NCI-H146 treated with DMSO at 0.1 percent for 48 hours (cell line): ENCODE results near the gene NOP14.
"Not testable (repeated sequence)": the region's sequence is repeated elsewhere in the genome, so short reads cannot be mapped to it uniquely, and the experiment has no call there.

ENCODE experiments used
- DNase-seq: peaks from one replicate; lab custom pipeline; 2025; ENCODE audit not compliant: unreplicated experiment; lab: John Stamatoyannopoulos, UW

The NOP14 gene

DNA sequence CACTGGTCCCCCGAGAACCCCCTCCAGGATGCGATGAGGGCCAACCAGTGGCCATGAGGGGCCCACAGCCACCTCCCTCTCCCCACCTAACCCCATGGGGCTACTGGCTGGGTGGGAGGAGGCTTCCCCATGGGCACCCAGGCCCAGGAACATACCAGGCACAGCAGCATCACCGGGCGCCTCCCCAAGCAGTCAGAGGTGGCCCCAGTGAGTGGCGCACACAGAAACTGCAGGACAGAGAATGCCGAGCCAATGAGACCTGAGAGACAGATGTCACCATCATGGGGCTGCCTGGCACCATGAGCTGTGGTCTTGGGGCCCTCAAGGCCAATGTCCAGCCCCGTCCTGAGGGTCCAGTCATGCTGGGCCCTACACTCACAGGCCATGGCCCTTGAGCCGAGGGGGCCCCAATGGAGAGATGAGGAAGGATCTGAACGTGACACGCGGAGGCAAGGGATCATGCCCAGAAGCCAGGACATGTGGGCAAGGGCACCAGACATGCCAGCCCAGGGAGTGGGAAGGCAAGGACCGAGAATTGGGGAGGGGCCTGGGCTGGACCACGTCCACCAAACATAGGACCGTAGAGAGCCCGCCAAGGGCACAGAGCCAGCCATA, 30.1 kb downstream of the NOP14 start:
- no peak for DNase-seq

DNA sequence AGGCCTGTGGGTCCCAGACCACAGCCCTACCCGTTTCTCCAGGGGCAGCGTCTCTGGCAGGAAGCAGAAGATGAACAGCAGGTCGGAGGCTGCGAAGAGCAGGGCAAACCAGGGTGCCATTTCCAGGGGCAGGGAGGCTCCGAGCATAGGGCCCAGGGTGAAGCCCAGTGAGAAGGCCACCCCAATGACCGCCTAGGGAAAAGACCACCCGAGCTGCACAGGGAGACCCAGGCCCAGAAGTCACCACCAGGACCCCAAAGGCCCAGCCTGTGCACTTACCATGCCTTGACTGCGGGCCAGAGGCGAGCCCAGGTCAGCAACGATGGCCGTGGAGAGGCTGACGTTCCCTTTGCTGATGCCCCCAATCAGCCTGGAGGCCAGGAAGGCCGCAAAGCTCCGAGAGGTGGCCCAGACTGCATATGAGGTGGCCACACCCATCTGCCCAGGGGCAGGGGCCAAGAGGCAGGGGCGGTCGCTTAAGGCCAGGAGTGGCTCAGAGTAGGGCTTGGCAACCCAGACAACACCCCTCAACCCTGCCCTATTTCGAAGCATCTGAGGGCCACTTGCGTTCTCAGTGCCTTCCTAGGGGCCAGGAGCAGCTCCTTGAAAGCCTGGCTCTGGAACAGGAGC, 30.8 kb downstream of the NOP14 start:
- no peak for DNase-seq

DNA sequence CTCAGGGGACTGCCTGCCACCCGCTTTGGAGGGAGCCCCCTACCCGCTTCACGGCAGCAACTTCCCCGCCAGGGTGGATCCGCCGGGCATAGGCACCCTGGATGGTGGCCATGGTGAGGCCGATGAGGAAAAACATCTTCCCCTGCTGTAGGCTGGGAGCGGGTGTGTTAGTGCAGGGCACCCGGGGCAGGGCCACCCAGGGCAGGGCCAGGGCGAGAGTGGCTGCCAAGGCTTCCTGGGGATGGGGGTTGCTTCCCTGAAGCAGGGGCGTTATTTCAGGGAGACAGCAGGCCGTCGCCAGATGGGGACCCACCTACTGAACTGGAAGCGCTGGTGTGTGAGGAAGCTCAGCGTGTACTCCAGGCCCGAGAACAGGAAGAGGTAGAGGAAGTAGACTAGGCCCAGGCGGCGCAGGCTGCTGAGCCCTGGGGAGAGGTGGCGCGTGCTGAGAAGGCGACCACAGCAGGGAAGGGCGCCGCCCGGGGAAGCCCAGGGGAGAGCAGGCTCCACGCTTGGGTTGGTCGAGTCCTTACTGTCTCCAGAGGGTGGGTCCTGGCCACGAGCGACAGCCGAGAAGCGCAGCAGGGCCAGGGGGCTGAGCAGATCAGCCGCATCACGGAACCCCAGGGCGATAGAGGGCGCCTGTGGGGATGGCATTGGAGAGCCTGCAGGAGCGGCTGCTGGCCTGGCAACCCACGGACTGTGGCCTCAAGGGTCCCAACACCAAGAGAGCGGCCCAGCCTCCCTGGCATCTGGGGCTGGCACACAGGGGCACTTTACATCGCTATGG, 31.5 kb downstream of the NOP14 start:
- DNase-seq = no peak

DNA sequence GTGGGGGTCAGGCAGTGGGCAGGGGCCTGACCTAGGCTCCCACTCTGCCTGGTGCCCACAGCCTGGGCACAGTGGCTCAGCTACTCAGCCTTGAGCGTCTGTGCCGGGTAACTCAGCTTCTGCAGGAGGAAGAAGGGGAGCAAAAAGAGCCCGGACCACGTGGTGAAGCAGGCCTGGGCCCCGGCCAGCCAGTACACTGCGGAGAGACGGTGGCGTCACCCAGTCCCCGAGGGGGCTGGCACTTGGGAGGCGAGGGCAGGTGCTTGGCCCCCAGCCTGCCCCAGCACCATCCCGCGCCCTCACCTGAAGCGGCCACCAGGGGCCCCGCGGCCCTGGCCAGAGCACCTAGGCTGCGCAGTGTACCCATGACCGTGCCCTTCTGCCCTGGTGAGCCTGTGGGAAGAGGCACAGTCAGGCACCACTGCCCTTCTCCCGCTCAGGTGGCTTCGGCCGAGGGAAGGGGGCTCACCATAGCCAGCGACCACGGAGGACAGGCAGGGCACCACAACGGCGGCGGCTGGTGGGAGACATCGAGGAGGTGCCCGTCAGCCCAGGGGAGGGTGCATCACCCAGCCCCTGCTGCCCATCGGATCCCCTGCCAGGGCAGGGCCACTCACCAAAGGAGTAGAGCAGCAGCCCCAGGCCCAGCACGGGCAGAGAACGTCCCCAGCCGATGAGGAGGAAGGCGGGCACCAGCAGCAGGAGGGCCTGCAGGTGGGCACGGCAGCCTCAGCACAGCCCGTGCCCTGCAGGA, 32.3 kb downstream of the NOP14 start:
- no peak for DNase-seq

DNA sequence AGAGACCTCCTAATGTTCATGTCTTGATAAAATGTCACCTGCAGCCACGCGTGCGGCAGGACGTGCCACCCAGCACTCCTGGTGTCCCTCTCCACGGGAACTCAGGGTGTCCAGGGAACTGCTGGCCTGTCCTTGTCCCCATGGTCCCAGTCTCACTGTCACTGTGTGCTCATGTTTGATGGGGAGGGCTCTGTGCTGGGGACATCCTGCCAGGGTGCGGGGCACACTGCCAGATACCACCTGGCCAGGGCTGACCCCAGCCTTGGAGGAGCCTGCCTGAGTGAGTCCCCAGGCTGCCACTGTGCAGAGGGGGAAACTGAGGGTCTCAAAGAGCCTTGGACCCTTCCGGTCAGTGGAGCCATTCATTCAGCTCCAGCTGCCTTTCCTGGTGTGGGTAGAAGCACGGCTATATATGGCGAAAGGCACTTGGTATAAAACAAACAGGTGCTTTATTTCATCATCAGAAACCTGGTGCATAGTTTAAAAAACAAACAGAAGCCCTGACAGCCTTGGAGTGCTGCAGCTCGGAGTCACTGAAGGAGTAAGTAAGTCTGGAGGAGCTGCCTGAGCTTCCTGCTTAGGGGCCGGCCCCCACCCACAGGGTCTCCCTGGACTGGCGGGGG, 33.0 kb downstream of the NOP14 start:
- no peak for DNase-seq

DNA sequence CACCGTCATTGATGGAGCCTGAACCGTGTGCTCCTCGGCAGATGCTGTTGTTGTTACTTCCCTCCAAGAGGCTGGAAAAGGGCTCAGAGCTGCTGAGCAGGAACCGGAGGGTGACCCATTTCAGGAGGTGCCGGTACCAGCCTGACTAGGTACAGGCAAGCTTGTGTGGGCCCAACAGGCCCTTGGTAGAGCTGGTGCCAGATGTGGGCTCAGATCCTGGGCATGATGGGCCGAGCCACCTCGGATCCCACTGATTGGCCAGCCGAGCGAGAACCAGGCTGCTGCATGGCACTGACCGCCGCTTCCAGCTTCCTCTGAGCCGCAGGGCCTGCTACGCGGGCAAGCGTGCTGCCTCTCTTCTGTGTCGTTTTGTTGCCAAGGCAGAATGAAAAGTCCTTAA, 33.7 kb downstream of the NOP14 start:
- no peak for DNase-seq

DNA sequence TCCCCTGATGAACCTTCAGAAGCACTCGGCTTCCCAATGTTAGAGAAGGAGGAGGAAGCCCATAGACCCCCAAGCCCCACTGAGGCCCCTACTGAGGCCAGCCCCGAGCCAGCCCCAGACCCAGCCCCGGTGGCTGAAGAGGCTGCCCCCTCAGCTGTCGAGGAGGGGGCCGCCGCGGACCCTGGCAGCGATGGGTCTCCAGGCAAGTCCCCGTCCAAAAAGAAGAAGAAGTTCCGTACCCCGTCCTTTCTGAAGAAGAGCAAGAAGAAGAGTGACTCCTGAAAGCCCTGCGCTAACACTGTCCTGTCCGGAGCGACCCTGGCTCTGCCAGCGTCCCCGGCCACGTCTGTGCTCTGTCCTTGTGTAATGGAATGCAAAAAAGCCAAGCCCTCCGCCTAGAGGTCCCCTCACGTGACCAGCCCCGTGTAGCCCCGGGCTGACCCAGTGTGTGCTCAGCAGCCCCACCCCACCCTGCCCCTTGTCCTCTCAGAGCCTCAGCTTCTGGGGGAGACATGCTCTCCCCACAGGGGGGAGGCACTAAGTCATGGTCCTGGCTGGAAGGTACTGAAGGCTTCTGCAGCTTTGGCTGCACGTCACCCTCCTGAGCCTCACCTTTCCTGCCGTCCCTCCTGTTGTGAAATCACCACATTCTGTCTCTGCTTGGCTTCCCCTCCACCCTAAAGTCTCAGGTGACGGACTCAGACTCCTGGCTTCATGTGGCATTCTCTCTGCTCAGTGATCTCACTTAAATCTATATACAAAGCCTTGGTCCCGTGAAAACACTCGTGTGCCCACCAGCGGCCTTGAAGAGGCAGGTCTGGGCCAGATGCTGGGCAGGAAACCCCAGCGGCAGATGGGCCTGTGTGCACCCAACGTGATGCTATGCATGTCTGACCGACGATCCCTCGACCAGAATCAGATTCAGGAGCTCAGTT, 34.7 kb downstream of the NOP14 start:
- no peak for DNase-seq

DNA sequence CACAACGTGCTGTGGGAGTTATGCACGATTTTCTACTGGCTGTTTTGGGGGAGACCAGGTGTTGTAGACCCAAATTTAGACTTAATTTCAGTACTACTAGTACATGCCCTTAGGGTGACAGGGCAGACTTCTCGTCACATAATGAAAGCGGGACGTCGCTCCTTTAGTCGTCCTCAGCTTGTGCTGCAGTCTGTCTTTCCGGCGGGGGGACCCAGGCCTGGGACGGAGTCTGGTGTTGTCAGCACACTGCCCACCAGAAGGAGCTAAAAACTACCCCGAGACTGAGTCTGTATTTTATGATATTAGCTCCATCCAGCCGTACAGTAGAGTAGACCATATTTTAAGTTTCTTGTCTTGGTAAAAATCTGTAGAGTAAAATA, 35.5 kb downstream of the NOP14 start:
- no peak for DNase-seq

DNA sequence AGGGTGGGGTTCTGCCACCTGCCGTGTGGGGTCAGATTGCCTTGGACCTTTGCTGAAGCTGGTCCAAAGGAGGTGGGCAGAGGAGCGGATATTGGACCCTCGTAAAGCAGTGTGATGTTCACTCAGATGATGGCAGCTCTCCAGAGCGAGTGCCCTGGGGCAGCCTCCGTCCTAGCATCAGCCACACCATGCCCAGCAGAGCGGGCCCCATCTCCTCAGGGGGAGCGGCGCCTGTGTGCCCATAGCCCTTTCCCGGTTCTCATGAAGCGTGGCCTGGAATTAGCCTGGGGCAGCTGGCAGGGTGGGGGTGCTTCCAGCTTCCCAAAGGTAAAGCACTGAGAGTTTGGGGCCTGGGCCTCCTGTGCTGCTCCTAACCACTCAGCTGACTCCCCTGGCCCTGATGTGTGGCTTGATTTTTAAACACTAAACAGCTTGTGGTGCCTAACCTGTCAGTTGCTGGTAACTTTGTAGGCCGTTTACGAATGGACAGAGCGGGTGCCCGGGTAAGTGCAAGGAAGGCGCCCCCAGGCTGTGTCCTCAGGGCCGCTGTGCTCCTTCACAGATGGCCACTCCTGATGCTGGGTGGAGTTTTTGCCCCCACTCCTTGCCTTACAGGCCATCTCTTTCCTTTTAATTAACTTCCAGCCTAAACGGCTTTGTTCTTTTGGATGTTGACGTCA, 36.0 kb downstream of the NOP14 start:
- no peak for DNase-seq

DNA sequence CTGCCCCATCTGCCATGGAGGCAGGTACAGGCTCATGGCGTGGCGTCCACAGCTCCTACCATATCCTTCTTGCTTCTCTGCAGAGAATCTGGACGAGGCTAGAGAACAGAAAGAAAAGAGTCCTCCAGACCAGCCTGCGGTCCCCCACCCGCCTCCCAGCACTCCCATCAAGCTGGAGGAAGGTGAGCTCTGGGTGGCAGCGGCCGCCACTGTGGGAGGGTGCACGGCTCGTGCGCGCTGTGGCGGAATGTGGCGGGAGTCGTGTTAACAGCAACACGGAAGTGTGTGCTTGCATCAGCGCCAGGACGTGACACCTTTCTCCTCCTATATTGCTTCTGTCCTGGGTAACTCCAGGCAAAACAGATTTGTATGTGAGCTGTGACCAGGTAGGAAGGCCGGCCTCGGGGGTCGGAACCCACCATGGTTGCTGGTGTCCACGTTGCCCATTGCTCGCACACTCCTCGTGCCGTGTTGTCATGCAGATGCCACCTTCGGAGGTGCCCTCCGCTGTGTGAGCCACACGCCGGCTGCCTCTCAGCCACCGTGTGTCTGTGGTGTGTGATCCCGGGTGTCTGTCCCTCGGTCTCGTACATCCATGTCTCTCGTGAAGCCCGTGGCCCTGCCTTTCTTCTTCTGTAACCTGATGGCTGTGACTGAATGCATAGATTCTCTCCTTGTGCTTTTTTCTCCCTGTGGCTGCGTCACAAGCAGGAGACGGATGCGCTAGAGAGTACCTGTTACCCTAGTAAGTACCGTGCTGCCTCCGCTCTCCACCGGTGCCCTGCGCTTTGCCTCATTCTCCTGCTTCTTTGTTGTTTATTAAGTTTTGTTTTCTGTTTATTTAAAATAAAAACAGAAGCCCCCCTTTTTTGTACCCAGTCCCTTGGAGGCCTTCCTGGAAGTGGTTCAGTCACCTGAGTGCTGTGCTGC, 37.0 kb downstream of the NOP14 start:
- no peak for DNase-seq

DNA sequence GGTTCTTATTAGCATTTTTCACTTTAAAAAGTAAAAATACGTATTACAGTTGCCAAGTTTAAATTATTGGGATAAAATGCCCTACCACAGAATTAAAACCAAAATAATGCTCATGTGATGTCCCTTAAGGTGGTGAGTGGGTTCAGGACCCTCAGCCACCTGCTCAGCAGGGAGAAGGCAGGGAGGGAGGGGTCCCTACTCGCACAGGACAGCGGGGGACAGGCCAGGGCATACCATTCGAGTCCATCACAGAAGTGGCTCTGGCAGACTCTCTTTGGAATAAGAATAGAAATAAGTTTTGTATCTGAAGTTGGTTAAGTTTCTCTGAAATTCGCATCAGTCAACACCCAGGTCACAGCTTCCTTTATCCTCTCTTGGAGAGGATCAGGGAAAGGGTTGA, 37.7 kb downstream of the NOP14 start:
- DNase-seq = no peak

DNA sequence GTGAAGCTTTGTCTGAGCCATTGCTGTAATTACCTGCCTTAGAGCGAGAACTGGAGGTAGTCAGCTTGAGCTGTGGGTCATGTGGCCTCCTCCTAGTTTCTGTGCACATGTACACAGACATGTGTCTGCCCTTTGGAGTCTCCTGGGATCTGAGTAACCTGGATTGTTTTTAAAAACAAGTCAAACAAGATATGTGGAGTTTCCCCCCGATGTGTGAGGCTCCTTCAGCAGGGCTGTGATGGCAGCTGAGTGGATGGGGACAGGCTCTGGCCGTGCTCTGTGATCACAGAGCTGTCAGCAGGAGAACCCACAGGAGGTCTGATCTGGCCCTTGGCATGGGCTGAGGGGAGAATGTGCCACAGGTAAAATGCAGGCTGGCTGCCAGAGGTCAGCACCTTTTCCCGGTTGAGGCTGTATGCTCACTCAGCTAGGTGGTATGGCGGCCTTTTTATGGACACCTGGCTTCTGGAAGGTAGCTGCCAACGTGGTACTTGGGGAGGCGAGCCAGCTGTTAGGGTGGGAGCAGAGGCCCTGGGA, 38.4 kb downstream of the NOP14 start:
- peak; percentile 32 for DNase-seq

DNA sequence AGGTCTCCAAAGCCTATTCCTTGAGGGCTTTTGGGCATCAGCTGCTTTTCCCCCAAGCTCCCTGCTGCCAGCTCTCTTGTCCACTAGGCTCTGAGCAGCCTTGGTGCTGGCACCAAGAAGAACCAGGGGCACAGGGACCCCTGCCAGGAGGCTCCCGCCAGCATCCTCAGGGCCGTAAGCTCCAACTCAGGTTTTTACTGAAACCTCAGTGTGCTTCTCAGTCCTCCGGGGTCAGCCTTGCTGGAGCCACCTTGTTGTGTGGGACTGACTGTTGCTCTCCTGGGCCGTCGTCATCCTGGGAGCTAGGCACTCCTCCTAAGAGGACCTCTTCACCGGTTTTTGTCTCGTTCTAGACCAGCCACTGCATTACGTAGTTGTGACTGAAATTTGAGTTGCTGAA, 38.9 kb downstream of the NOP14 start:
- no peak for DNase-seq

DNA sequence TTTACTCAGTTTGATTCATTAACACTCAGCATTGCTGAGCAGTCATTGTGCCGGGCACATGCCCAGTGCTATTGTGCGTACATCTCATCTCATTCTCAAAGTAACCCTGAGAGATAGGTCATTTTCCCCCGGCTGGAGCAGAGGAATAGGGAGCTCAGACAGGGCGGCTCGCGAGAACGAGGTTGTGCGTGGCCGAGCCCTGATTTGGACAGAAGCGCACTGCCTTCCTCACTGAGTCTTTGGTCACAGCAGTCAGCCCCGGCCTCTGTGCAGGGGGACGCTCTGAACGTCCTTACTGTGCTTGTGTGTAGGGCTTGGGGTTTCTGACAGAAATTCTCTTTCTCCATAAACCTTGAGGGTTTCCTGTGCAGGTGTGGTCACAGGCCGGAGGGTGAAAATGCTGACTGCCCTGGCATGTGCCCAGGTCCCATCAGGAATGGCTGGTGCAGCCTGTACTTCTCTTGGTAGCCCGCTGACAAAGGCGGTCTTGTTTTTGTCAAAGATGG, 39.5 kb downstream of the NOP14 start:
- no peak for DNase-seq

DNA sequence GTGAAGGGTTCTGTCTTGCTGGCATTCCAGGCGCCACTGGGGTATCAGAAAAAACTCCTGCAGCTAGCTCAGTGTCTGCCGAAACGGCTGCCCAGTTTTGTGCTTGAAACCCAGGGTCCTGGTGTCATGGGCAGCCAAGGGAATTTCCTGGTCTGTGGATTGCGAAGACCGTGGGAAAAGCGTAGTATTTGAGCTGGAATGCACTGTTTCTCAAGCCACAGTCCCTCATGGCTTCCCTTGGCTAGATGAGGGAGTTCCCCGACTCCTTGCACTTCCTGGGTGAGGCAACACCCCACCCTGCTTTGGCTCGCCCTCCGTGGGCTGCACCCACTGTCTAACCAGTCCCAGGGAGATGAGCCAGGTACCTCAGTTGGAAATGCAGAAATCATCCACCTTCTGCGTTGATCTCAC, 40.1 kb downstream of the NOP14 start:
- DNase-seq = no peak

DNA sequence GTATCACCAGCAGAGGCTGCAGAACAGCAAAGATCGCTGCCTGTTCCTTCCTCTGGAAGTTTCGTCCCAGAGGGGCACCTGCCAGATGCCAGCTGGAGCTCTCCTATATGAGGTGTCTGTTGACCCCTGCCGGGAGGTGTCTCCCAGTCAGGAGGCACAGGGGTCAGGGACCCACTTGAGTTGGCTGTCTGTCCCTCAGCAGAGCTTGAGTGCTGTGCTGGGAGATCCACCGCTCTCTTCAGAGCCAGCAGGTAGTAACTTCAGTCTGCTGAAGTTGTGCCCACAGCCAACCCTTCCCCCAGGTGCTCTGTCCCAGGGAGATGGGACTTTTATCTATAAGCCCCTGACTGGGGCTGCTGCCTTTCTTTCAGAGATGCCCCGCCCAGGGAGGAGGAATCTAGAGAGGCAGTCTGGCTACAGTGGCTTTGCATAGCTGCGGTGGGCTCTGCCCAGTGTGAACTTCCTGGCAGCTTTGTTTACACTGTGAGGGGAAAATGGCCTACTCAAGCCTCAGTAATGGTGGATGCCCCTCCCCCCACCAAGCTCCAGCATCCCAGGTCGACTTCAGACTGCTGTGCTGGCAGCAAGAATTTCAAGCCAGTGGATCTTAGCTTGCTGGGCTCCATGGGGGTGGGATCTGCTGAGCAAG, 40.6 kb downstream of the NOP14 start:
- peak; percentile 17 for DNase-seq

DNA sequence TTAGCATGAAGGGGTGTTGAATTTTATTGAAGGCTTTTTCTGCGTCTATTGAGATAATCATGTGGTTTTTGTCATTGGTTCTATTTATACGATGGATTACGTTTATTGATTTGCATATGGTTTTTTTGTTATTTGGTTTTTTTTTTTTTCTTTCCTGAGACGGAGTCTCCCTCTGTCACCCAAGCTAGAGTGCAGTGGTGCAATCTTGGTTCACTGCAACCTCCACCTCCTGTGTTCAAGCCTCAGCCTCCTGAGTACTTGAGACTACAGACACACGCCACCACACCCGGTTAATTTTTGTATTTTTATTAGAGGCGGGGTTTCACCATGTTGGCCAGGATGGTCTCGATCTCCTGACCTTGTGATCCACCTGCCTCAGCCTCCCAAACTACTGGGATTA, 44.5 kb downstream of the NOP14 start:
- not testable (repeated sequence) for DNase-seq

DNA sequence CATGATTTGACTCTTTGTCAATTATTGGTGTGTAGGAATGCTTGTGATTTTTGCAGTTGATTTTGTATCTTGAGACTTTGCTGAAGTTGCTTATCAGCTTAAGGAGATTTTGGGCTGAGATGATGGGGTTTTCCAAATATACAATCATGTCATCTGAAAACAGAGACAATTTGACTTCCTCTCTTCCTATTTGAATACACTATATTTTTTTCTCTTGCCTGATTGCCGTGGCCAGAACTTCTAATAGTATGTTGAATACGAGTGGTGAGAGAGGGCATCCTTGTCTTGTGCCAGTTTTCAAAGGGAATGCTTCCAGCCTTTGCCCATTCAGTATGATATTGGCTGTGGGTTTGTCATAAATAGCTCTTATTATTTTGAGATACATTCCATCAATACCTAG, 44.9 kb downstream of the NOP14 start:
- DNase-seq = not testable (repeated sequence)
